Heart right ventricle (tissue), 16 donors: ENCODE measurements around the gene CEP170. TPM values are rescaled to one million over a fixed set of nuclear protein-coding genes. Genes with fewer than 3 reads are reported as not detected.

Experiments used
- ATAC-seq, 8 donors: fragments of 200-7000 bp; cut with Tn5 transposase; one replicate each; pipeline ENCODE4 v1.9.1; 2020; ENCODE audit warnings: mild to moderate bottlenecking in 8 of 8, moderate library complexity in 8 of 8, moderate number of reproducible peaks in 1 of 8
- DNase-seq, 2 donors: peaks; one replicate each; pipeline ENCODE4 v3.0.0-alpha.2; 2020
- H3K27ac ChIP-seq, 10 donors: fragments of 200-600 bp; sonication (generic) in 2 of 10; one replicate each; pipeline versions ENCODE4 v1.5.0 to v1.8.0; 2020 to 2022; ENCODE audit warnings: mild to moderate bottlenecking in 3 of 10
- H3K27me3 ChIP-seq, 7 donors: fragments of 200-600 bp; one replicate each; pipeline ENCODE4 v1.8.0; 2021 to 2022; ENCODE audit warnings: mild to moderate bottlenecking in 2 of 7
- H3K36me3 ChIP-seq, 9 donors: fragments of 200-600 bp; sonication (generic) in 1 of 9; one replicate each; pipeline versions ENCODE4 v1.5.0 to v1.8.0; 2020 to 2022; ENCODE audit warnings: mild to moderate bottlenecking in 2 of 9
- H3K4me1 ChIP-seq, 9 donors: fragments of 200-600 bp; sonication (generic) in 1 of 9; one replicate each; pipeline versions ENCODE4 v1.5.0 to v1.8.0; 2020 to 2022; ENCODE audit warnings: mild to moderate bottlenecking in 4 of 9
- H3K4me3 ChIP-seq, 10 donors: fragments of 200-600 bp; sonication (generic) in 2 of 10; one replicate each; pipeline versions ENCODE4 v1.5.0 to v1.8.0; 2020 to 2022; ENCODE audit warnings: mild to moderate bottlenecking in 7 of 10, moderate library complexity in 2 of 10
- H3K9me3 ChIP-seq, 11 donors: fragments of 200-600 bp in 10 of 11; sonication (generic) in 2 of 11; one replicate each; pipeline versions ENCODE4 v1.5.0 to v1.8.0; 2013 to 2022; ENCODE audit warnings: mild to moderate bottlenecking in 2 of 11, control low read depth in 1 of 11, moderate library complexity in 1 of 11
- WGBS, 2 donors: extraction: QIAGEN DNeasy Blood & Tissue Kit; methylation state at CpG; one replicate each; pipeline ENCODE4 v1.1.7; 2013; ENCODE audit warnings: inconsistent platforms in 1 of 2; 5-methylcytosine and 5-hydroxymethylcytosine counted together
- intact Hi-C, 10 donors: fragments of 100-400 bp; cut with DNase I; formaldehyde crosslinking; loops; one replicate each; pipeline versions ENCODE4 v1.11.1 to v1.14.2; 2022
- polyA plus RNA-seq, 2 donors: library from polyadenylated mRNA; stranded (reverse); fragments of 200-250 nt; gene quantifications; one replicate each; pipeline ENCODE4 v1.2.3, GENCODE V29; 2013
- total RNA-seq, 10 donors: library from RNA; stranded (reverse); fragmentation: NEBNext Ultra II Directional in 3 of 10; extraction: Animal tissue kit (Norgen Biotek cat#: 25700) in 3 of 10; gene quantifications; one replicate each; pipeline versions ENCODE4 v1.2.1 to v1.2.4, GENCODE V29; 2021 to 2023
- TF ChIP-seq, protein P1 (sequence below), 9 donors: fragments of 200-600 bp; sonication (generic) in 2 of 9; IDR thresholded peaks; one replicate each; pipeline versions ENCODE4 v1.5.0 to v1.8.0; 2021 to 2022; ENCODE audit warnings: antibody characterized with exemption in 9 of 9, mild to moderate bottlenecking in 5 of 9, moderate library complexity in 1 of 9
- donor health status: Arrhythmogenic right ventricular cardiomyopathy.
- donor health status: ischemic (EF 13 %, LVEDD 7.1; RV severe dilation, severe dysfunction).
- donor health status: healthy with polysubstance abuse.
- donor health status: DM: no; HTN: yes; CAD: no.
- donor health status: DM: no; HTN: no; CAD: no.
- donor health status: ischemic (EF 25% LVEDD 6.9; RV normal size, moderate dysfunction).
- donor health status: ischemic (EF 25% LVEDD 5.7; RV mildly dilated, moderate dysfunction).
- donor health status: healthy.
- donor health status: DM: yes; HTN: yes; CAD: no.
- donor health status: Ischemic cardiomyopathy.
- donor health status: ischemic (EF 35%, LVEDD 5.7; RV mildly dilated, moderate dysfunction).
- donor health status: nonischemic (EF 11% LVEDD 7.7; RV severe dilation, severe dysfunction).
- donor health status: DM: yes; HTN: yes; CAD: no.
- donor health status: PGD.
- donor health status: ischemic (EF 29% LVEDD 5.4; RV normal size, mild dysfunction).
- donor health status: nonischemic (EF 23%, LVEDD 6.1; RV moderate dilation, normal function).

Gene CEP170
- total and polyA plus RNA-seq, 12 donors = 7.3 to 75.5 (median 50.4) TPM

DNA sequence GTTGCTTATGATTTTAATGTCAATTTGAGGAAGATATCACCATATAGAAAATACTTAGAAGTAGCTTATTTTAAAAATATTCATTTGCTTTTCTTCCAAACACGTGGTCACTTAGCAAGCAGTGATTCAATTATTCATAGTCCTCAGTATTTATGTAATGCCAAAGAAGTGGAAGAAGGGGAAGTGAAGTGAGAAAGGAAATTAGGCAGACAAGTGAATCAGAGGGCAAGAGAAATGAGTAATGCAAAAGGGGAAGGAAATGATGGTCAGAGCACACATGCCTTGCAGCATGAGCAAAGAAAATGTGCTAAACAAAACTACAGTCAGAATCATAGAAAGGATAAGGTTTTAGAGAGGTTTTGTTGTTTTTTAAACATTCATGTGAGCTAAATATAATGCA is 32.6 kb upstream of the CEP170 start:
- Histone ChIP-seq H3K27me3 (no peaks in the 10 kb centered on the region), H3K4me3 (no peak overlapping the region), H3K9me3 (peaks cover 0 to 3% (median 0%) of the 10 kb centered on the region in 11 donors), H3K36me3 (peaks cover 0 to 89% (median 8%) of the 10 kb centered on the region in 9 donors), H3K27ac (peak overlapping the region in 6 of 10 donors; percentile 32 to 92 (median 58)), H3K4me1 (peaks cover 0 to 53% (median 8%) of the 10 kb centered on the region in 9 donors)
- WGBS, 2 donors = 32% methylated on average over 1 of the region's 1 CpG
- TF ChIP-seq, protein P1, sequence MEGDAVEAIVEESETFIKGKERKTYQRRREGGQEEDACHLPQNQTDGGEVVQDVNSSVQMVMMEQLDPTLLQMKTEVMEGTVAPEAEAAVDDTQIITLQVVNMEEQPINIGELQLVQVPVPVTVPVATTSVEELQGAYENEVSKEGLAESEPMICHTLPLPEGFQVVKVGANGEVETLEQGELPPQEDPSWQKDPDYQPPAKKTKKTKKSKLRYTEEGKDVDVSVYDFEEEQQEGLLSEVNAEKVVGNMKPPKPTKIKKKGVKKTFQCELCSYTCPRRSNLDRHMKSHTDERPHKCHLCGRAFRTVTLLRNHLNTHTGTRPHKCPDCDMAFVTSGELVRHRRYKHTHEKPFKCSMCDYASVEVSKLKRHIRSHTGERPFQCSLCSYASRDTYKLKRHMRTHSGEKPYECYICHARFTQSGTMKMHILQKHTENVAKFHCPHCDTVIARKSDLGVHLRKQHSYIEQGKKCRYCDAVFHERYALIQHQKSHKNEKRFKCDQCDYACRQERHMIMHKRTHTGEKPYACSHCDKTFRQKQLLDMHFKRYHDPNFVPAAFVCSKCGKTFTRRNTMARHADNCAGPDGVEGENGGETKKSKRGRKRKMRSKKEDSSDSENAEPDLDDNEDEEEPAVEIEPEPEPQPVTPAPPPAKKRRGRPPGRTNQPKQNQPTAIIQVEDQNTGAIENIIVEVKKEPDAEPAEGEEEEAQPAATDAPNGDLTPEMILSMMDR (IDR thresholded peaks at IDR 0.05) = no peak
- ATAC-seq = peak in 7 of 8 donors; percentile 64 to 91 (median 82)
- no peak for DNase-seq
- intact Hi-C loops = no loop called here

GRCh38 chr1:243287123-243287460 is 32.0 kb upstream of the CEP170 start:
- 63 to 76% methylated on average over 2 of the region's 2 CpGs for WGBS, 2 donors
- intact Hi-C loops = no loop called here
- peak in 6 of 8 donors; percentile 32 to 61 (median 47) for ATAC-seq

DNA sequence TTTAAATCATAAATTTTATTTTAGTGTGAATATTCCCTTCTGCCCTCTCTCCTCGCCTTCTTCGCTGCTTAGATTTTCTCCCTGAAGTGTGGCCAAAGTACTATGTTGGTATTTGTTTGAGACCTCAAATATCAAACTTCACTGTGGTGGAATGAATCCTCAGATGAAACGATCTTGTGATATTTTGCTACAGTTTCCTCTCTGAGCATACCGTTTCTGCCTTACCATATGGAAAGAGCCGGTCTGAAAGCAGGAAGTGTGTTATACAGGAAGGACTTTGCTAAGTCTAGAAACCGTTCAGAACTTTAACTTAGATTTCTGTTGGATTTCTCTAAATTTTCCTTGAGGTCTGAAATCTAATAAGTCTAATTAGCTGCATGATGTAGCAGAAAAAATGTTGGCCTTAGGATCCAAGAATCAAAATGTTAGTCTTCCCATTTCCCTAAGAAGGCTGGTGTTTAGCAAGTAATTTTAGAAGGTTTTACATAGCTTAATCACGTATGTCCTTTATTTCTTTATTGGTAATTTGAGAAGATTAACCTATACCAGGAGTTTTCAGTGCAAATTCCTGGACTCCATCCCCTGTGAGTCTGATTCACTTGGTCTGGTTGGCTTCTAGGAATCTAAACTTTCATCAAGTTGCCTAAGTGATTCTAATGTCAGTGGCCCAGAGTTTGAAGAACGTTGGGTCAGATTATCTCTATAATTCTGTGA is 31.5 kb upstream of the CEP170 start:
- H3K36me3 ChIP-seq = peaks cover 0 to 91% (median 16%) of the 10 kb centered on the region in 9 donors
- intact Hi-C loops = no loop called here
- peak overlapping the region in 7 of 10 donors; percentile 7 to 92 (median 45) for H3K27ac ChIP-seq
- peak in 4 of 8 donors; percentile 49 to 64 (median 50) for ATAC-seq
- no peak for DNase-seq
- H3K4me1 ChIP-seq = peaks cover 0 to 53% (median 8%) of the 10 kb centered on the region in 9 donors
- H3K27me3 ChIP-seq = no peaks in the 10 kb centered on the region
- TF ChIP-seq, protein P1 (IDR thresholded peaks at IDR 0.05) = no peak
- WGBS, 2 donors = 57 to 61% methylated on average over 8 of the region's 8 CpGs
- H3K4me3 ChIP-seq = no peak overlapping the region
- peaks cover 0 to 7% (median 0%) of the 10 kb centered on the region in 11 donors for H3K9me3 ChIP-seq

More at GRCh38 chr1:243287123-243287460, 32.0 kb upstream of the CEP170 start:
- Histone ChIP-seq H3K9me3 (peaks cover 0 to 7% (median 0%) of the 10 kb centered on the region in 11 donors), H3K36me3 (peaks cover 0 to 91% (median 12%) of the 10 kb centered on the region in 9 donors), H3K4me1 (peaks cover 0 to 53% (median 8%) of the 10 kb centered on the region in 9 donors), H3K4me3 (no peak overlapping the region), H3K27me3 (no peaks in the 10 kb centered on the region), H3K27ac (peak overlapping the region in 7 of 10 donors; percentile 7 to 92 (median 45))
- TF ChIP-seq, protein P1 (IDR thresholded peaks at IDR 0.05) = no peak
- DNase-seq = no peak

- H3K27me3 ChIP-seq = no peaks in the 10 kb centered on the region
- intact Hi-C loops = no loop called here
- H3K4me3 ChIP-seq = no peak overlapping the region
- H3K36me3 ChIP-seq = peaks cover 0 to 92% (median 21%) of the 10 kb centered on the region in 9 donors
- TF ChIP-seq, protein P1 (IDR thresholded peaks at IDR 0.05) = no peak
- peaks cover 0 to 26% (median 0%) of the 10 kb centered on the region in 9 donors for H3K4me1 ChIP-seq
- ATAC-seq (no peak), DNase-seq (no peak)
- 96 to 98% methylated on average over 5 of the region's 5 CpGs for WGBS, 2 donors
- H3K9me3 ChIP-seq = peaks cover 0 to 27% (median under 1%) of the 10 kb centered on the region in 11 donors
- no peak overlapping the region for H3K27ac ChIP-seq
Observed at GRCh38 chr1:243281672-243282071, 26.6 kb upstream of the CEP170 start.
